ENCODE results near the gene RPS14.

GRCh38 chr5:150396267-150396666 is 53.3 kb downstream of the RPS14 start:
- TF ChIP-seq CTCF (IDR thresholded peaks at IDR 0.05) (no peak), KAT7 (CRISPR knock-in tag; IDR thresholded peaks at IDR 0.05; ENCODE audit: borderline replicate concordance) (no peak), NR2C2 (CRISPR knock-in tag; IDR thresholded peaks at IDR 0.05) (no peak), RELA (CRISPR knock-in tag; IDR thresholded peaks at IDR 0.05; ENCODE audit: borderline replicate concordance) (no peak), USF1 (CRISPR knock-in tag; IDR thresholded peaks at IDR 0.05) (no peak), ATF3 (CRISPR knock-in tag; conservative IDR thresholded peaks at IDR 0.05) (no peak), ATF6 (CRISPR knock-in tag; IDR thresholded peaks at IDR 0.05) (no peak), HMGXB4 (CRISPR knock-in tag; IDR thresholded peaks at IDR 0.05) (no peak)
